ENCODE measurements around the gene LUZP2.

GRCh38 chr11:24645563-24645962 lies 148.7 kb downstream of the LUZP2 start:
- TF ChIP-seq CTCF (IDR thresholded peaks at IDR 0.05) = no peak
- TF ChIP-seq EP300 (IDR thresholded peaks at IDR 0.05) = no peak
